ENCODE measurements around the gene FAH. TPM values are rescaled to one million over a fixed set of nuclear protein-coding genes. Genes with fewer than 3 reads are reported as not detected.

The FAH gene
- total RNA-seq = 10.5 and 13.4 TPM in 2 replicates

GRCh38 chr15:80152896-80153876, at the start of gene FAH:
TSS of gene FAH (plus strand) at chr15:80152999. CDS start at chr15:80153055, 56 bp downstream.

Other genes with a start within 250 kb of the FAH start
- gene BCL2A1, start 181.8 kb upstream of the FAH start, total RNA-seq = 1.4 TPM in 1 of 2 replicates, not detected in the other
- 122 and 127 TPM in 2 replicates for gene ZFAND6, start 93.3 kb upstream of the FAH start, total RNA-seq
- not detected in 2 replicates for gene CTXND1, start 99.2 kb downstream of the FAH start, total RNA-seq